HT1080 (cell line): ENCODE results near the gene PTCH1. TPM values are rescaled to one million over a fixed set of nuclear protein-coding genes. Genes with fewer than 3 reads are reported as not detected.

Source experiments
- DNase-seq: peaks from one replicate; pipeline ENCODE4 v3.0.0-alpha.2; 2015; ENCODE audit warnings: low read depth
- total RNA-seq: library from RNA; depleted of rRNA; stranded (reverse); fragments of >200 nt; shearing (Covaris generic); gene quantifications from 2 replicates; pipeline ENCODE4 v1.2.3, GENCODE V29; 2014

Gene PTCH1
- total RNA-seq, 1 experiment from 2014 or later, result 2.1 TPM

GRCh38 chr9:95512709-95513095 is 4.1 kb downstream of the PTCH1 start:
- no peak for DNase-seq

DNA sequence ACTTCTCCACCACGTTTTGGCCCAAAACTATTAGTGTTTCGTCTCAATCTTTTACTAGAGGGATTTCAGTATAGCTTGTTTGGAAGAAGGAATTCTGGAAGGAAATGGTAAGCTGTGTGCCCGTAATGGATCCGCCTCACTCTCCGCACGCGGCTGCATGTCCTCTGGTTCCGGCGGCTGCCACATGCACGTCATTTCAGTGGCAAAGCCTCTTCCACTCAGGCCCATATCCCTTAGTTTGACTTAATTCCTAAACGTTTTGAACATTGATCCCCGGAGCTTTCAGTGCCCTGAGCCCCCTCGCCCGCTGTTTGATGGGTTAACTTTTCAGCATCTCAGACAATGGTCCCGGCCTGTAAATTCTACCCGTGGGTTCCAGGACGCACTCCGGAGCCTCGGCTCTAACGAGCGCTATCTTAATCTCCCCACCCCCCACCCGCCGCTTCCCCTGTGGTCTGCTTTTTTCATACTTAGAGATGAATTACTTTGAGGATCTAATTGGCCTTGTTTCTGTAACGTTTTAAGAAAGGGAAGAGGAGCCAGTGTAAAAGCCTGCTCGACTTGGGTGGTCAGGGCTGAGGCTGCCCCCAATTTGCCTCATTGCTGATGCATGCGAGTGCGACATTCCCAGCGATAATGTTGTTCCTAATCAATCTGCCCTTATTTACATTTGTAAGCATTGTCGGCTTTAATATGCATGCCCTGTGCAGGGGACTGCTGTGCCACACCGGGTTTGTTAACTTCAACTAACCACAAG is 4.6 kb downstream of the PTCH1 start:
- peak; percentile 34 for DNase-seq

- DNase-seq, result no peak
Observed at GRCh38 chr9:95511616-95511931, 5.2 kb downstream of the PTCH1 start.

DNA sequence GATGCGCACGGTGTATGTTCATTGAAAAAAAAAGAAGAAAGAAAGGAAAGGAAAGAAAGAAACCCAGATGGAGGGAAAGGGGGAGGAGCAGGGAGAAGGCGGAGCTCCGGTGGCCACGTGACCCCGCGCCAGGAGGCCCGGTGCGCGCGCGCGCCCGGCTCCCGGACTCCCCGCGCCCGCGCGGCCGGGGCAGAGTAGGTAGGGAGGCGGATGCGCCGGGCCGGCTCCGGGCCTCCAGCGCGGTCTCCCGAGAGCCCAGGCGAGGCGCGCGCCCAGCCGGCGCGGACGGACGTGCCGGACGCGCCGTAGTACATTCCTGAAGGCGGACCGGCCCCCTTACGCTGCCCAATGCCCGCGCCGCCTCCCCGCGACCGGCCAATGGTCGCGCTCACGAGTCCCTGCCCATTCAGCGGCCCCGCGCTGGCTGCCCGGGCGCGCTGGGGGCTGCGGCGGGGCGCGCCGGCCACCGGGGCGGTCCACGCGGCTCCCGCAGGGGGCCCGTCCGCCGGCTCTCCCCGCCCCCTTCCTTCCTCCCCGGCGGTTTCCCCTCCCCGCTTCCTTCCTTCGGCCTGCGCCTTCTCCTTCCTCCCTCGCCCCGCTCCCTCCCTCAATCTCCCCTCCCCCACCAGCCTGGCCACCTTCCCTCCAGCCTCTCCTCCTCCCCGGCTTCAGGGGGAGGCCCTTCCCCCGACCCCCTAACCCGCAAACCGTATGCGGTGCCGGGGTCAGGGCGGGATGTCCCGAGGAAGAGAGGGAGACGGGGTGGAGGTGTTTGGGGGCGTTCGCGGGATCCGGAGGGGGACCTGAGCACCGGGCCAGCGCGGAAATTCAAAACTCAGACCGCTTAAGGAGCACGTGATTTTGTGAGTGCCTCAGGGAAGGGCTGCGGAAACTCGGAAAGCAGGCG is 5.8 kb downstream of the PTCH1 start:
- DNase-seq, result peak; percentile 94

DNA sequence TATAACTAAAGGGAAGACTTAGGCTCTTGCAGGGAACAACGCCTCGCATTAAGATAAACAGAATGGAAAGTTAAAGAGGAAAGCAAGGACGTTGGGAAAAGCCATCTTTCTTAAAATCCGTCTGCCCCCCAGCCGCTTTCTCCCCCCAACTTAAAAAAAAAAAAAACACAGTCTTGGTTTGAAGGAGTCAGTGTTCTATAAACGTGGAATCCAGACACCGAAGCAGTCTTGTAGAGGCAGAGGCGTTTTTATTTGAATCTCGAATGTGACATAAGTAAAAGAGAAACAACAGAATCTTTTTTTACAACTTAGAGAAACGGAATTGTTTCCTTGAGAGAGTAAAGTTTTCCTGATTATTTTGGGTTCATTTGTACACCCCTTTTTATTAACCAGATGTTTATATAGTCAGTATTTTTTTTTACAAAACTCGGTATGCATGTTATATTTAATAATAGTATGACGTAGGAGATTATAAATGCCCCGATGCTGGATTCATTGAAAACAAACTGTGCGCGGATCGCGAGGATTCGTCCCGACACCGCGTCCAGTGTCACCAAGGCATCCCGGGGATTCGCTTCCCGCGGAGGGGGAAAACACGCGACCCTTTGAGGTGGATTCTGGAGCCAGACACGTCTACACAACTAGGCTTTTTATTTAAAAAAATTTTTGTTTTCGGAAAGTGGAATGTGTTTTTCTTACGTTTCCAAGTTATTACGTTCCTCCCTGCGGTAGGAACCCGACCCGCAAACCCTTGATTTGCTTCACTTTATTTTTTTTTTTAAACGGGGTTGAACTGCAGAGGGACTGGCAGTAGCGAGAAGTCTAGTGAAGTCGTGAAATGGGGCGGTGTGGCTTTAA is 6.7 kb downstream of the PTCH1 start:
- no peak for DNase-seq

DNA sequence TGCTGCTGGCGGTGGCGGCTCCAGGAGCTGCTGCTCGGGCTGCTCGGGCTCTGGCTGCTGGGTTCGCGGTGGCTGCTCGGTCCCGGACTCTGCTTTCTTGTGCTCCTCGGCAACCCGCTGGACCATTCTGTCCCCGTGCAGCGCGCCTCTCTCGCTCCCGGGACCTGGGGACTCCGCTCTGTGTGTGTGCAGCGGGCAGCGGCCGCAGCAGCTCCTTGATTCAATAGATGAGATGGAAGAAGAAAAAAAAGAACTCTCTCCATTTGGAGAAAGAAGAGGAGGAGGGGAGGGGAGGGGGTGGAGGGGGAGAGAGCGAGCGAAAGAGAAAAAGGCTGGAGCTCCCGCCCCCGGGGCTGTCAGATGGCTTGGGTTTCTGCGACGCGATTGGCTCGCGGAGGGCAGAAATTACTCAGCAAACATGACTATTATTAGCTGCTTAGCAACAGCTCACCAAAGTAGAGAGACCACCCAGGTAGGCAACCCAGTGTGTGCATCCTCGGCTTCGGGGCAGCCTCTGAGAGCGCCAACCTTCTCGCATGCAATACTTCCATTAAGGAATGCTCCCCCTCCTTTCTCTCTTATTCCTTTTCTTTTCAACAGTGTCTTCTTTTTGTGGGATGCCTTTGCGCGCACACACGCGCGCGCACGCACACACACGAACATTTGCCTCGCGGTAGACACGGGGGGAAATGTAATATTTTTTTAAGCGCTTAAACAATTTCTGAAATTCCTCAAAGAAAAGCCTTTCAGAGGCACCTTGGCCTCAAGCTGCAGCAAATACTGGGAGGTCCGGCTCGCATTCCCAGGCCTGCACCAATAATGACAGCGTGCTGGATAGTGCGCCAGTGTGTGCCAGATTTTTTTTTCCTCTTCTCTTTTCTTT is 7.6 kb downstream of the PTCH1 start:
- peak; percentile 85 for DNase-seq

DNA sequence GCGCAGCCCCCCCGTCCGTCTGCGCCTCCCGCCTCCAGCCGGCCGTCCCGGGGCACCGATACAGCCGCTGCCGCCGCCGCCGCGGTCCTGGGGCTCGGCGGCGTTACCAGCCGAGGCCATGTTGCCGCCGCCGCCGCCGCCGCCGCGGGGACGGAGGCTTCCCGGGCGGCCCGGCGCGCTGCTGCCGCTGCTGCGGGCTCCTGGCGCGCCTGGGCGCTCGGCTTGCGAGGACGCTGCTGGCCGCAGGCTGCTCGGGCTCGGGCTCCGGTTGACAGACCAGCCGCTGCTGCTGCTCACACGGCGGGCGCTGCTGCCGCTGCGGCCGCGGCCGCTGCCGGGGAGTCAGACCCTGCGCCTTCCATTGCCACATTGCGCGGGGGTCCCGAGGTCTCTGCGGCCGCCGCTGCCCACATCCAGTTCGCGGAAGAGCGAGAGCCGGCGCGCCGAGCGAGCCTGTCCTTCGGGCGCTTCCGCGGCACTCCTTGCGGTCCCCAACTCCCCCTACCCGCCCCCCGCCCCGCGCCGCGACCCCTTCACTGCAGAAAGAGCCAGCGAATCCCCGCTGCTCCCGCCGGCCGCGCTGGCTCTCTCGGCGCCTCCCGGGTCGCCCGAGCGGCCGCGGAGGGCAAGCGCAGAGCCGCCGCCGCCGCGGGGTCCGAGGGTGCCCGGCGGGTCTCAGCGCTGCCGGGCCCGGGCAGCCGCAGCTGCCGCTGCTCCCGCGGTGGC is 8.4 kb downstream of the PTCH1 start:
- DNase-seq, result no peak

DNA sequence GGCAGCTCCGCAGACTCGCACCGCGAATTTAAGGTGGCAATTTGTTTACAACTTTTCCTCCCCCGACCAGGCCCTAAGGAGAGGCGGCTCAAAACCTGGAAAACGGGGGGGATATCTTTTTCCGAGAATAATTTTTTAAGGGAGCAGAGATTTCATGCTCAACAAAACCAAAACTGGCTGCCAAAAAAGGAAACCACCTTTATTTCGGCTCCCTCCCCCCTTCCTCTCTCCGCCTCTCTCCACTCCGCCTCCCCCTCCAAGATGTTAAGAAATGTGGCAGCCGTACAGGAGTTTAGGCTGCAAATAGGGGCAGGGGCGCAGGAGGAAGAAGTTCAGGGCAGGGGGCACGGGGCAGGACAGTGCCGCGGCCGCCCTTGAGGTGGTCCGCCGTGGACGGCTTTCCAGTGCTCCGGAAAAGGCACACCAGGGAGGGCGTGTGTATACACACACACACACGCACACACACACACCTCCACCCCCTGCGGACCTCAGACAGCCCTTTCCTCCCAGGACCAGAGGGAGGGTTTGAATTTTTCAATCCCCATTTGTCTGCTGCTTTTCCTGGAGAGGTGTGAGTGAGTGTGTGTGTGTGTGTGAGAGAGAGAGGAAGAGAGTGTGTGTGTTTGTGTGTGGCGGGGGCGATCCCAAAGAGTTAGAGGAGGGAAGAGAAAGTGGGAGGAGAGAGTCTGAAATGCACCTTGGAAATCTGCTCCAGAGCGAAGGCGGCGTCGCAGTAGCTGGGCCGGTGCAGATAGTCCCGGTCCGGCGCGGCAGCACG is 9.1 kb downstream of the PTCH1 start:
- peak; percentile 67 for DNase-seq

DNA sequence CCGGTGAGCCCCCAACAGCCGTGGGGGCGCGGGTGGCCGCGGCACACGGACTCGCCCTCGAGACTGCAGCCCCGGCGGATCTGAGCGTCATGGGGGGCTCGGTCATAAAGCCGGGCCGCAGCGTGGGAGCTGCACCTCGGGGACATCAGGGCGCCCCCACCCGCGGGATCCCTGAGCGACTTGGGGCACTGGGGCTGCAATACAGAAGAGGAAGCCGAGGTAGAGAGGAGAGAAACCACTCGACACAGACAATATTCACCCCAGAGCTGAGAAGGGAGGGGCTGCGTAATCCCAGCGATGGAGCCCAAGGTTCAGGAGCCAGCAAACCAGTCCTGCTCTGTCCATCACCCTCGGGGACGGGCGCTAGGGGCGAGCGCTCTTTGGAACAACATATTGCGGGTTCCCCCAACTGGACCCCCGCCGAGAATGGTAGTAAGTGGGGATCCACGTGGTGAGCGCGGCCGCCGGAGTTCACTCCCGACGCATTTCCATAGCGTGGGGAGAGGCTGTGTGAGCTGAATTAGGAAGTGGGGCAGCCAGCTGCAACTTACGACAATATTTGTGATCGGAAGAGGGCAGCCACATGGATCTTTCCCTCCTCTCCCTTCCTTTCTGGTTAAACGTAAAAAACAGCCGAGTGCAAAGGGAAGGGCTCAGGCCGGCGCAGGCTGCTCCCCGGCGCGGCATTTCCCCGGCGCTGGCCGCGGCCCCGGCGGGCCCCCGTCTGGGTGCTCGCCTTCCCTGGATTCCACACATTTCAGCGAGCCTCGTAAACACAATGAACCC is 9.9 kb downstream of the PTCH1 start:
- peak; percentile 37 for DNase-seq

- DNase-seq, result peak; percentile 14
Observed at GRCh38 chr9:95506428-95506677, 10.4 kb downstream of the PTCH1 start.

- DNase-seq, result no peak
Observed at GRCh38 chr9:95505717-95506427, 10.9 kb downstream of the PTCH1 start.

- no peak for DNase-seq
Observed at GRCh38 chr9:95505072-95505716, 11.6 kb downstream of the PTCH1 start.

DNA sequence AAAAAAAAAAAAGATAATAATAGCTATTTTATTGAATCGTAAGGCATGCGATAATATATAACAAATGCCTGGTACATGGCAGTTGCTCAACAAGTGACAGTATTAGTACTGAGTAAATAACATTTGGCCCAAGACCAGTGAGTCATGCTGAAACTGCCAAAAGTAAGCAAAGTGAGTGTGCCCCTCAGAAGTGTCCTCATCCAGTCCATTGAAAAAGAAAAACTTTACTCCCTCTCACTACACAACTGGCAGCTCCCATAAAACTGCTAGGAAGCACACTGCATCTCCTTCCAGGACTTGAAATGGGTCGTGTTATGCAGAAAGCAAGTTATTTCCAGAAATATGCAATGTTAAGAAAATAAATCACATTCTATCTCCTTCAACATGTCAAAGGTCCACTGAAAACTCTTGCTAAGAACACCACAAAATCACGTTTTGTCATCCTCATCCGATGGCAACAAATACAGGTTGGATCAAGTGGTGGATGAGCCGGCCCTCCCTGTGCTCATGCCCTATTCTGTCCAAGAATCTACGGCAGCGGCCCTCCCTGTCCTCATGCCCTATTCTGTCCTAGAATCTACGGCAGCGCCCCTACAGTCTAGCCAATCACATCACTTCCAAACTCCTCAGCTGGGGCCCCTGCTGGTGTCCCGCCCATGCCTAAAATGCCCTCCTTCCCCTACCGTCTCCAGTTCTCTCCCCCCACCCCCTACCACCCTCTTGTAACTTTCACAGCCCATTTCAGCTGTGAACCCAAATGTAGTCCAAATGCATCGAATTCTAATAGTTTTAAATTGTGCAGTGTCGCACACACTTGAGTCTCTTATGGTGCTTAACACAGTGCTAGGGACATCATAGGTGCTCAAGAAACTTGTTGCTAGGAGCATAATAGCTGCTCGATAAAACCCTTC is 12.5 kb downstream of the PTCH1 start:
- peak; percentile 17 for DNase-seq

GRCh38 chr9:95503369-95503768 is 13.4 kb downstream of the PTCH1 start:
- no peak for DNase-seq

DNA sequence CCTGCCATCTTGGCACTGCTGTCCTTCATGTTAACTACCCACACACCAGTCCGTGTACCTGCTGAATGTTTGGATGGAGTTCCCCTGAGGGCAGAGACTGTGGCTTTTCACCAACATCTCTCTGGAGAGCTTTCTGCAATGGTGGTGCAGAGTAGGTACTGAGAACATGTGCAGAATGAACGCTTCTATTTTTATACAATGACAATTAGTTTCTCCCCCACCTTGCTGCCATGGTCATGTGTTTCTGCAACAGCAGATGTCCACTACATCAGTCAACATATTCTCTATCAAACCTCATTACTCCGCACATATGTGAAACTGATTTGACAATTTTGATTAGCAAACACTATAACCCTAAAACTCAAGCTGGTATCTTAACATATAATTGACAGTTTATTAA is 14.5 kb downstream of the PTCH1 start:
- DNase-seq, result no peak

DNA sequence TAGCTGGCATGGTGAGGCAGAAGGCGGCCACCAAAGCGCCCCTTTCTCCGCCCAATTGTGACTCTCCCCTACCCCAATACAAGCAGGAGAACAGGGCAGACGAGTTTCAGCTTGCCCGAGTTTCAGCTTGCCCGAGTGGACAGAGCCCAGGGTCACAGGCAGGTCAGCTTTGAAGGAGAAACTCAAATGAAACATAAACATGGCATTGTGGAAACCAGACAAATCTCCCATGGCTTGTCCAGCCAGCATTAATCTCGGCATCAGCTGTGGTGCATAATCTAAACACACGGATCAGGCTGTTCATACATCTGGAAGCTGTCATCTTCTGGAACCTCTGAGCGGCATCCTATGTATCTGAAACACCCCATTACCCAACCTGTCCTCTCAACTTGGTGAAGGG is 16.9 kb downstream of the PTCH1 start:
- DNase-seq, result no peak
